GM21381 (cell line): ENCODE results near the gene GPC5.

Experiments
- ATAC-seq: cut with Tn5 transposase; IDR thresholded peaks from one replicate; pipeline ENCODE4 v1.9.1; 2021; ENCODE audit warnings: mild to moderate bottlenecking, moderate library complexity; ENCODE audit not compliant: unreplicated experiment

Gene GPC5

DNA sequence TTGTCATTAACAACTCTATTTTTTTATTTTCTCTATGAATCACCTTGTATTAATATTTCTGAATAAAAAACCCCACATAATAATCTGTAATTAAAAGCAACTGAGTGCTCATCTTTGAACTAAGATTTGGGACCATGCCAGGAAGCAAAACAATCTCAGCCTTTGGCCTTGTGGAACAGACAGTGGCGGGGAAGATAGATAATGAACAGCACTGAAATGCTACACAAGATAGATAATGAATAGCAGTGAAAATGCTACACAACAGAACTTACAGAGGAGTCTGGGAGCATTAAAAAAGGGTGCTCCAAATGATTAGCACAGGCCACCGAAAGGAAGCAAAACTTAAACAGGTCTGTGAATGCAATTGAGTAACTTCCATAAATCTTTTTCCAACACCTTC, 134.9 kb downstream of the GPC5 start:
- ATAC-seq: no peak

- no peak for ATAC-seq
These were observed 136.6 kb downstream of the GPC5 start for GRCh38 chr13:91534996-91535395.

GRCh38 chr13:91537376-91537775, 139.0 kb downstream of the GPC5 start:
- no peak for ATAC-seq

- no peak for ATAC-seq
These were observed 141.1 kb downstream of the GPC5 start for GRCh38 chr13:91539286-91540157.

DNA sequence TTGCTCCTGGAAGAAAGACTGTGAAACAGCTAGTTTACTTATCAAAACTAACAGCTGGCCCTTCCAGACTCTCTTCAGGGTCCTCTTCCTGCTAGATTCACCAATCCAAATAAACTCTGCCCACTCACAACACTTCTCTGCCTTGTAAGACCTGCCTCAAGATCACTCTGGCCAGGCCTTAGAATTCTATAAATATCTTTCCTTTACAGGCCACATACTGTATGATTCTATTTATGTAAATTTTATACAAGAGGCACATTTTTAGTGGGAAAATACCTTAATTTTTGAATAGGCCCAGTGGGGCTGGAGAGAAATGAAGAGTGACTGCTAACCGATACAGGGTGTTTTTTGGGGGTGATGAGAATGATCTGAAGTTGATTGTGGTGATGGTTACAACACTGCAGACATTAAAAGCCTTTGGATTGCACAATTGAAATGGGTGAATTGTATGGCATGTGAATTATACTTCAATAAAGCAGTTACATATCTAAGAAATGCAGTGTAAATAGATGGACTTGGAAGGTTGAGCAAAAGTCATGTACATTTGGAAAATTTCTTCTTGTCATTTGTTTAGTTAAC, 141.8 kb downstream of the GPC5 start:
- no peak for ATAC-seq

GRCh38 chr13:91544723-91545122, 146.3 kb downstream of the GPC5 start:
- ATAC-seq: no peak

DNA sequence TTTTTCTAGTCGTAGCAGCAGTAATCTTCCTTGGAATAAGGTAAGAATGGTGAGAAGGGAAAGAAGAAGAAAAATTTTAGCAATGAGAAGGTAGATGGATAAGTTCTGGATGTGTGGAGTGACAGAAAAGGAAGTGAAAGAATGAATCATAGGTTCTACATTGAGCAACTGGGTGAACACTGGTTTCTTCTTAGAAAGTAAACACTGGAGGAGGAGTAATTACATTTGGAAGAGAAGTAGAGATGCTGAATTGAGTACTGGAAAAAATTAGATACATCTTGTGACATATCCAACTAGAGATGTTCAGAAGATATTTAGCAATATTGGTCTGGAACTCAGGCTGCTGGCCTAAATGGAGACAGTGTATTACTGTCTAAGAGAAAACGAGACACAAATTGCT, 148.5 kb downstream of the GPC5 start:
- ATAC-seq: no peak

GRCh38 chr13:91553584-91553983, 155.2 kb downstream of the GPC5 start:
- ATAC-seq: no peak

GRCh38 chr13:91554101-91554500, 155.7 kb downstream of the GPC5 start:
- ATAC-seq: no peak

GRCh38 chr13:91557328-91558090, 159.1 kb downstream of the GPC5 start:
- ATAC-seq: no peak

GRCh38 chr13:91563799-91564198, 165.4 kb downstream of the GPC5 start:
- ATAC-seq: no peak

GRCh38 chr13:91564396-91564795, 166.0 kb downstream of the GPC5 start:
- no peak for ATAC-seq

DNA sequence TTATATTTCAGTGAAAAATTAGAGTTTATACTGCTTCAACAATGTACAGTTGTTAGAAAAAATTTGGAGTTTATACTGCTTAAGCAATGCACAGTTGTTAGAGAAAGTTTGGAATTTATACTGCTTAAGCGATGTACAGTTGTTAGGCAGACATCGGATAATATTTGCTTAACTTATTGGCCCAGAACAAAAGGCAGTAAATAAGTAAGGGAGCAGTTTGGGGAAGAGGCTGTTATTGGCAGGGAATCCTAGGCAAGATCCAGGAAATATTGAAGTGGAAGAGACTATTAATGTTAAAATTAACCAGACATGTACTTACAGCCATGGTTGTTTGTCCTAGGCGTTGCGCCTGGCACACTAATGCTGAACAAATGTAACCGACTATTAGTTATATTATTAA, 166.9 kb downstream of the GPC5 start:
- no peak for ATAC-seq

- ATAC-seq: no peak
These were observed 169.2 kb downstream of the GPC5 start for GRCh38 chr13:91567485-91568207.

DNA sequence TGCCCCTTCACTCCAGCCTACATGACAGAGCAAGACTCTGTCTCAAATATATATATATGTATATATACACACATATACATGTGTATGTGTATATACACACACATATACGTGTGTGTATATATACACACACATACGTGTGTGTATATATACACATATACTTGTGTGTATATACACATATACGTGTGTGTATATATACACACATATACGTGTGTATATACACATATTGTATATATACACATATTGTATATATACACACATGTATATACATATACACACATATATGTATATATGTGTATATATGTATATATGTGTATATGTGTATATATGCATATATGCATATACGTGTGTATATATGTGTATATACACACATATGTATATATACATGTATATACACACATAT, 173.3 kb downstream of the GPC5 start:
- ATAC-seq: no peak

DNA sequence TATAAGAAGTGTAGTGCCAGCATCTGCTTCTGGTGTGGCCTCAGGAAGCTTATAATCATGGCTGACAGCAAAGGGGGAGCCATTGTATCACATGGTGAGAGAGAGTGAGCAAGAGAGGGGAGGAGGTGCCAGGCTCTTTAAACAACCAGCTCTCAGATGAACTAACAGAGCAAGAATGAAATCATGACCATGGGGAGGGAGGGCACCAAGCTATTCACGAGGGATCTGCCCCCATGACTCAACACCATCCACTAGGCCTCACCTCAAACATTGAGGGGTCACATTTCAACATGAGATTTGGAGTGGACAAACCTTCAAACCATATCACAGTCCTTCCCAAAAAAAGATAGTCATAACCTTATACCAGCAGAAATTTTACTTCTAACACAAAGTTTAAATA, 174.0 kb downstream of the GPC5 start:
- ATAC-seq: no peak

GRCh38 chr13:91572944-91573598, 174.7 kb downstream of the GPC5 start:
- ATAC-seq: no peak

DNA sequence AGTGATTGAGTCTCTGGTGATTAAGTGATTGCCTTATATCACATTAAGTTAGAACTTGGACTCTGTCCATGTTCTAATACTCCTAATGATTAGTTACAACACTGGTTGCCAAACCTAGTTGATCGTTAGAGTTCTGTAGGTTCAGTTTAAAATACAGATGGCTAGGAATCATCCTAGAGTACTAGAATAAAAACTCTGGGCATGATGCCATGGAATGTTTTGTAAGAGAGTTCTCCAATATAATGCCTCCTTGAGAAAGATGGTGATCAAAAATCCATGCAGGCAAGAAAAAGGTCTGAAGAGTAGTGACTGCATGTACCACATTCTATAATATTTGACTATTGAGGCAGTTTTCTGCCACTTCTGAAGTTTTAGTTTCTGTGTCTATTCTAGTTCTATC, 176.3 kb downstream of the GPC5 start:
- no peak for ATAC-seq

DNA sequence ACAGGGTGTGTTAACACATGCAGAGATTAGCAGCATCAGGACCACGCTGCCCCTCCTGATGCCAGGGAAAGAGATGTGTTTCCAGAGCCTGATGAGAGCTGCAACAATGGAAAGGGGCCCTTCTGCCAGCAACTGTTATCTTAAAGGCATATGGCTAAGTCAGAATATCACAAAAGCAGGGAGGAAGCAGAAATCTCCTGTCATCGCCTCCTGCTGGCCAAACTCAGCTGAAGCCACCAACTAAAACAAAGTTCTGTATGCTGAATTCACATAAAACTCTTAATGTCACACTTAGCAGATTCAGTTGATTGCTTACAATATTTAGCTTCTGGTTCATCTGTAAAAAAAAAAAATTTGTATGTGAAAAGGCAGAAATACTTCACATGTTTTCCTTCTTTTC, 178.2 kb downstream of the GPC5 start:
- ATAC-seq: no peak

DNA sequence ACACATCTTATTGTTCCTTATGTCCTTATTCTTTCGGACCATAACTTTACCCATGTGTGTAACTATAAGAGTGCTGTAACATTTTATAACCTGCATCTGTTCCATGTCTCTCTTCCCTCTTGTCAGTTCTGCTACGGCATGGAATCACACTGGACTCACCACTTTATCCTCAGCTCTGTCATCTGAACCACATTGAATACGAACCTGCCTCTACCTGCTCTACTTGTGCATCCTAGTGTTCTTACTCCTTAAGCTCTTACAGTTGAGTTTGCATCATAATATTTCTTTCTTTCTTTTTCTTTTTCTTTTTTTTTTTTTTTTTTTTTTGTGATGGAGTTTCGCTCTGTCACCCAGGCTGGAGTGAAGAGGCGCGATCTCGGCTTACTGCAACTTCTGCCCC, 180.9 kb downstream of the GPC5 start:
- no peak for ATAC-seq

DNA sequence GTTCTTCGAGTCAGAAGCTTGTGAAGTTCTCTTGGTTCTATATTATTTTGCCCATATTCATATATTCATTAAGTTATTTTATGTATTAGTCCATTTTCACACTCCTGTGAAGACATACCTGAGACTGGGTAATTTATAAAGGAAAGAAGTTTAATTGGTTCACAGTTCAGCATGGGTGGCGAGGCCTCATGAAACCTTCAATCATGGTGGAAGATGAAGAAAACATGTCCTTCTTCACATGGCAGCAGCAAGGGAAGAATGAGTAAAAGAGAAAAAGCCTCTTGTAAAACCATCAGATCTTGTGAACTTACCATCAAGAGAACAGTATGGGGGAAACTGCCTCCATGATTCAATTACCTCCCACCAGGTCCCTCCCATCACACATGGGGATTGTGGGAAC, 182.3 kb downstream of the GPC5 start:
- ATAC-seq: no peak
